Prostate gland (tissue), 2 donors: Measurements from ENCODE around the gene CYP3A5.

Experiments
- POLR2A ChIP-seq: fragments of 450-650 bp; IDR thresholded peaks from one replicate; pipeline ENCODE4 v1.6.1; 2016; ENCODE audit warnings: antibody characterized with exemption, mild to moderate bottlenecking
- POLR2AphosphoS5 ChIP-seq: sonication (generic); formaldehyde crosslinking; IDR thresholded peaks from one replicate; pipeline ENCODE4 v1.6.1; 2017; ENCODE audit warnings: antibody characterized with exemption
- TF ChIP-seq, protein P1 (sequence below), 4 experiments: fragments of 200-600 bp in 2 of 4; fragments of 450-650 bp in 2 of 4; sonication (generic) in 2 of 4; IDR thresholded peaks; 1 replicate in 3 of 4; 2 replicates in 1 of 4; pipeline ENCODE4 v1.5.1; 2016 to 2019; ENCODE audit warnings: antibody characterized with exemption in 4 of 4, mild to moderate bottlenecking in 2 of 4, moderate library complexity in 2 of 4

DNA sequence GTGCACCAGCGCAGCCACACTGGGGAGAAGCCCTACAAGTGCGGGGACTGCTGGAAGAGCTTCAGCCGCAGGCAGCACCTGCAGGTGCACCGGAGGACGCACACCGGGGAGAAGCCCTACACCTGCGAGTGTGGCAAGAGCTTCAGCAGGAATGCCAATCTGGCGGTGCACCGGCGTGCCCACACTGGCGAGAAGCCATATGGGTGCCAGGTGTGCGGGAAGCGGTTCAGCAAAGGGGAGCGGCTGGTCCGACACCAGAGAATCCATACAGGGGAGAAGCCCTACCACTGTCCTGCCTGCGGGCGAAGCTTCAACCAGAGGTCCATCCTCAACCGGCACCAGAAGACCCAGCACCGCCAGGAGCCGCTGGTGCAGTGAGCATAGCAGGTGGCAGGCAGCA is 50.2 kb downstream of the CYP3A5 start:
- TF ChIP-seq POLR2A (no peak), POLR2AphosphoS5 (no peak)
- TF ChIP-seq, protein P1, sequence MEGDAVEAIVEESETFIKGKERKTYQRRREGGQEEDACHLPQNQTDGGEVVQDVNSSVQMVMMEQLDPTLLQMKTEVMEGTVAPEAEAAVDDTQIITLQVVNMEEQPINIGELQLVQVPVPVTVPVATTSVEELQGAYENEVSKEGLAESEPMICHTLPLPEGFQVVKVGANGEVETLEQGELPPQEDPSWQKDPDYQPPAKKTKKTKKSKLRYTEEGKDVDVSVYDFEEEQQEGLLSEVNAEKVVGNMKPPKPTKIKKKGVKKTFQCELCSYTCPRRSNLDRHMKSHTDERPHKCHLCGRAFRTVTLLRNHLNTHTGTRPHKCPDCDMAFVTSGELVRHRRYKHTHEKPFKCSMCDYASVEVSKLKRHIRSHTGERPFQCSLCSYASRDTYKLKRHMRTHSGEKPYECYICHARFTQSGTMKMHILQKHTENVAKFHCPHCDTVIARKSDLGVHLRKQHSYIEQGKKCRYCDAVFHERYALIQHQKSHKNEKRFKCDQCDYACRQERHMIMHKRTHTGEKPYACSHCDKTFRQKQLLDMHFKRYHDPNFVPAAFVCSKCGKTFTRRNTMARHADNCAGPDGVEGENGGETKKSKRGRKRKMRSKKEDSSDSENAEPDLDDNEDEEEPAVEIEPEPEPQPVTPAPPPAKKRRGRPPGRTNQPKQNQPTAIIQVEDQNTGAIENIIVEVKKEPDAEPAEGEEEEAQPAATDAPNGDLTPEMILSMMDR (IDR thresholded peaks at IDR 0.05): no peak
